RWPE2 (cell line): Measurements from ENCODE around the gene PAK1.

Experiments used
- ATAC-seq: fragments of 200-7000 bp; cut with Tn5 transposase; 3 replicates; pipeline ENCODE4 v1.9.1; 2021; ENCODE audit warnings: low read depth
- DNase-seq: peaks from one replicate; pipeline ENCODE4 v3.0.0-alpha.2; 2020; ENCODE audit warnings: low spot score
- H3K27ac ChIP-seq: fragments of 450-650 bp; 2 replicates; pipeline ENCODE4 v1.5.1; 2017; ENCODE audit warnings: mild to moderate bottlenecking; ENCODE audit not compliant: poor library complexity, severe bottlenecking
- H3K27me3 ChIP-seq: fragments of 250-450 bp; sonication (Bioruptor Pico); 2 replicates; pipeline ENCODE4 v1.5.1; 2021; ENCODE audit warnings: mild to moderate bottlenecking, moderate library complexity; ENCODE audit not compliant: insufficient read depth, poor library complexity, severe bottlenecking
- H3K36me3 ChIP-seq: fragments of 250-450 bp; sonication (Bioruptor Pico); 2 replicates; pipeline ENCODE4 v1.5.1; 2020; ENCODE audit warnings: low read depth, mild to moderate bottlenecking, moderate library complexity
- H3K4me1 ChIP-seq: fragments of 250-450 bp; sonication (Bioruptor Pico); 2 replicates; pipeline ENCODE4 v1.5.1; 2021; ENCODE audit warnings: mild to moderate bottlenecking, moderate library complexity; ENCODE audit not compliant: insufficient read depth, poor library complexity, severe bottlenecking
- H3K4me3 ChIP-seq: fragments of 250-450 bp; sonication (Bioruptor Pico); 2 replicates; pipeline ENCODE4 v1.5.1; 2021; ENCODE audit warnings: mild to moderate bottlenecking, moderate library complexity; ENCODE audit not compliant: severe bottlenecking
- H3K9me3 ChIP-seq: fragments of 250-450 bp; sonication (Bioruptor Pico); 2 replicates; pipeline ENCODE4 v1.5.1; 2021; ENCODE audit warnings: mild to moderate bottlenecking, moderate library complexity; ENCODE audit not compliant: severe bottlenecking
- TF ChIP-seq, protein P1 (sequence below): fragments of 450-650 bp; IDR thresholded peaks from one replicate; pipeline ENCODE4 v1.5.1; 2017; ENCODE audit warnings: mild to moderate bottlenecking, moderate library complexity; ENCODE audit not compliant: poor library complexity, severe bottlenecking

Gene PAK1

GRCh38 chr11:77320351-77320750 lies 153.5 kb downstream of the PAK1 start:
- Histone ChIP-seq H3K9me3 (no peaks in the 10 kb centered on the region), H3K4me1 (no peaks in the 10 kb centered on the region), H3K27me3 (no peaks in the 10 kb centered on the region), H3K4me3 (no peak overlapping the region), H3K36me3 (peaks cover 8% of the 10 kb centered on the region), H3K27ac (no peak overlapping the region)
- ATAC-seq (no peak), DNase-seq (no peak)
- TF ChIP-seq, protein P1, sequence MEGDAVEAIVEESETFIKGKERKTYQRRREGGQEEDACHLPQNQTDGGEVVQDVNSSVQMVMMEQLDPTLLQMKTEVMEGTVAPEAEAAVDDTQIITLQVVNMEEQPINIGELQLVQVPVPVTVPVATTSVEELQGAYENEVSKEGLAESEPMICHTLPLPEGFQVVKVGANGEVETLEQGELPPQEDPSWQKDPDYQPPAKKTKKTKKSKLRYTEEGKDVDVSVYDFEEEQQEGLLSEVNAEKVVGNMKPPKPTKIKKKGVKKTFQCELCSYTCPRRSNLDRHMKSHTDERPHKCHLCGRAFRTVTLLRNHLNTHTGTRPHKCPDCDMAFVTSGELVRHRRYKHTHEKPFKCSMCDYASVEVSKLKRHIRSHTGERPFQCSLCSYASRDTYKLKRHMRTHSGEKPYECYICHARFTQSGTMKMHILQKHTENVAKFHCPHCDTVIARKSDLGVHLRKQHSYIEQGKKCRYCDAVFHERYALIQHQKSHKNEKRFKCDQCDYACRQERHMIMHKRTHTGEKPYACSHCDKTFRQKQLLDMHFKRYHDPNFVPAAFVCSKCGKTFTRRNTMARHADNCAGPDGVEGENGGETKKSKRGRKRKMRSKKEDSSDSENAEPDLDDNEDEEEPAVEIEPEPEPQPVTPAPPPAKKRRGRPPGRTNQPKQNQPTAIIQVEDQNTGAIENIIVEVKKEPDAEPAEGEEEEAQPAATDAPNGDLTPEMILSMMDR: no peak

DNA sequence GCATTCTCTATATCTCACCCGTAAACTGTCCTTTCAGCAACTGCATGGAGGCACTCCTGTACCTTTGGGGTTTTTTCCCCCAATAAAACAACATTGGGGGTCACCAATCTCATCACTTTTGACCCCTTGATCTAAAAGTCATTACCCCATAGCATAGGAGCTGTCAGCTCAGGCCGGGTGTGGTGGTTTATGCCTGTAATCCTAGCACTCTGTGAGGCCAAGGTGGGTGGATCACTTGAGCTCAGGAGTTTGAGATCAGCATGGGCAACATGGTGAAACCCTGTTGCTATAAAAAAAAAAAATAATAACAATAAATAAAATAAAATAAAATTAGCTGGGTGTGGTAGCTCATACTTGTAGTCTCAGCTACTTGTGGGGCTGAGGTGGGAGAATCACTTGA lies 155.3 kb downstream of the PAK1 start:
- no peaks in the 10 kb centered on the region for H3K4me1 ChIP-seq
- H3K4me3 ChIP-seq: no peak overlapping the region
- ATAC-seq: no peak
- TF ChIP-seq, protein P1: no peak
- H3K27me3 ChIP-seq: no peaks in the 10 kb centered on the region
- DNase-seq: no peak
- H3K36me3 ChIP-seq: no peaks in the 10 kb centered on the region; the same call in 1 of the 2 replicates
- no peak overlapping the region for H3K27ac ChIP-seq
- no peaks in the 10 kb centered on the region for H3K9me3 ChIP-seq

GRCh38 chr11:77316733-77317342 lies 157.1 kb downstream of the PAK1 start:
- ATAC-seq (no peak), DNase-seq (no peak)
- Histone ChIP-seq H3K27ac (no peak overlapping the region), H3K9me3 (no peaks in the 10 kb centered on the region), H3K27me3 (no peaks in the 10 kb centered on the region), H3K36me3 (no peaks in the 10 kb centered on the region), H3K4me1 (no peaks in the 10 kb centered on the region), H3K4me3 (no peak overlapping the region)
- TF ChIP-seq, protein P1: no peak

GRCh38 chr11:77312107-77312506 lies 161.8 kb downstream of the PAK1 start:
- no peak overlapping the region for H3K27ac ChIP-seq
- no peaks in the 10 kb centered on the region for H3K9me3 ChIP-seq
- no peaks in the 10 kb centered on the region for H3K27me3 ChIP-seq
- H3K4me1 ChIP-seq: no peaks in the 10 kb centered on the region
- no peak overlapping the region for H3K4me3 ChIP-seq
- DNase-seq (no peak), ATAC-seq (no peak)
- TF ChIP-seq, protein P1: no peak
- H3K36me3 ChIP-seq: no peaks in the 10 kb centered on the region

DNA sequence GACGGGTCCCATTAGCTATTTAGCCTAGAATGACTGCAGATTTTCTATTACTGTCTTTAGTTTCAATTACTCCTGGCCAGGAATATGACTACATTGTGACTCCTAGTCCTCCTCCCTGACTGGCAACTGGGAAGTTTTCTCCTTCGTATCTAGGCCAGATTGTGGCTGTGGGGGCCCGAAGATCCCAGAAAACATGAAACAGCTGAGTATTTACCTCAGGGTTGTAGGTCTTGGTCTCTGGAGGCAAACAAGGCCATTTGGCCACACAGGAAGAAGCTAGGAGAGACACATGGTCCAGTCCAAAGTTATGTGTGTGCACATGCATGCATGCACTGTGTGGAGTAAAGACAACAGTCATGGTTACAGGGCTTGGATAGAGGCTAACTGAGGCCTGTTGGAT lies 162.2 kb downstream of the PAK1 start:
- H3K4me3 ChIP-seq: no peak overlapping the region
- H3K36me3 ChIP-seq: no peaks in the 10 kb centered on the region
- DNase-seq (no peak), ATAC-seq (no peak)
- no peaks in the 10 kb centered on the region for H3K27me3 ChIP-seq
- H3K4me1 ChIP-seq: no peaks in the 10 kb centered on the region
- TF ChIP-seq, protein P1: no peak
- no peak overlapping the region for H3K27ac ChIP-seq
- H3K9me3 ChIP-seq: no peaks in the 10 kb centered on the region
